HepG2 (cell line): Measurements from ENCODE around the gene EARS2. TPM values are rescaled to one million over a fixed set of nuclear protein-coding genes. Genes with fewer than 3 reads are reported as not detected.
A peak's percentile ranks its signal among the peaks of the same experiment; 100 is the strongest.

Source experiments
- ATAC-seq: fragments of 200-7000 bp; cut with Tn5 transposase; 3 replicates; pipeline ENCODE4 v1.9.1; 2020; ENCODE audit warnings: mild to moderate bottlenecking, moderate library complexity
- BruUV-seq: library from RNA; stranded (reverse); fragments of 400-500 nt; replicated peaks from 2 replicates; lab custom pipeline; 2021; lab: Mats Ljungman, UMichigan
- CTCF ChIA-PET: fragments of 300-600 bp; formaldehyde crosslinking; extraction: SDS; loops from one replicate; lab custom pipeline; 2021; ENCODE audit warnings: low total read pairs, inconsistent platforms, low intra/inter-chr PET ratio; lab: Yijun Ruan, JAX
- POLR2A ChIA-PET: fragments of 350-600 bp; sonication (Branson Sonifier 250); formaldehyde crosslinking; loops from one replicate; lab custom pipeline; 2020; ENCODE audit warnings: antibody characterized with exemption, inconsistent platforms; lab: Yijun Ruan, JAX
- DNase-seq: peaks from one replicate; pipeline ENCODE4 v3.0.0-alpha.2; 2015; ENCODE audit warnings: low spot score
- FAIRE-seq: peaks from 3 replicates; lab custom pipeline; 2011; peaks lifted over from hg19 to GRCh38; lab: Jason Lieb, UNC
- H2AFZ ChIP-seq: one replicate; pipeline ENCODE4 v1.6.1; 2011; ENCODE audit warnings: low read length, inconsistent platforms
- H3K27ac ChIP-seq: fragments of 300-600 bp; 3 replicates; pipeline ENCODE4 v1.8.0; 2011; ENCODE audit warnings: mixed run types, mild to moderate bottlenecking, mixed read lengths, low read length, inconsistent platforms; ENCODE audit not compliant: insufficient read depth; ENCODE audit errors: extremely low read length
- H3K27me3 ChIP-seq, 2 experiments: fragments of 200-600 bp in 1 of 2; 2 replicates in 1 of 2; 3 replicates in 1 of 2; pipeline versions ENCODE4 v1.6.0 to v1.8.0; 2011; ENCODE audit warnings: low read length in 2 of 2, mild to moderate bottlenecking in 2 of 2, moderate library complexity in 2 of 2, inconsistent platforms in 1 of 2; ENCODE audit not compliant: insufficient read depth in 2 of 2, control insufficient read depth in 1 of 2
- H3K36me3 ChIP-seq, 2 experiments: fragments of 200-600 bp in 1 of 2; replicated peaks in 1 of 2; 2 replicates in 1 of 2; 3 replicates in 1 of 2; pipeline versions ENCODE4 v1.5.1 to v1.8.0; 2011; ENCODE audit warnings: low read length in 2 of 2, inconsistent platforms in 1 of 2; ENCODE audit not compliant: insufficient read depth in 2 of 2, control insufficient read depth in 1 of 2
- H3K4me1 ChIP-seq: 2 replicates; pipeline ENCODE4 v1.5.1; 2012; ENCODE audit warnings: low read length, inconsistent platforms; ENCODE audit not compliant: insufficient read depth
- H3K4me2 ChIP-seq: 2 replicates; pipeline ENCODE4 v1.6.0; 2011; ENCODE audit warnings: low read depth, low read length, inconsistent platforms
- H3K4me3 ChIP-seq, 3 experiments: fragments of 200-600 bp in 1 of 3; sonication (generic), shearing (Covaris generic) in 1 of 3; replicated peaks in 1 of 3; 2 replicates each; pipeline ENCODE4 v1.5.1; 2011 to 2016; ENCODE audit warnings: low read length in 3 of 3, inconsistent platforms in 2 of 3, low read depth in 2 of 3, mild to moderate bottlenecking in 2 of 3, control low read depth in 1 of 3, mixed read lengths in 1 of 3; ENCODE audit not compliant: insufficient read depth in 1 of 3
- H3K79me2 ChIP-seq: one replicate; pipeline ENCODE4 v1.6.1; 2011; ENCODE audit warnings: low read length, inconsistent platforms; ENCODE audit not compliant: insufficient read depth
- H3K9ac ChIP-seq: 2 replicates; pipeline ENCODE4 v1.6.0; 2011; ENCODE audit warnings: mild to moderate bottlenecking, low read depth, low read length, inconsistent platforms; ENCODE audit not compliant: insufficient read depth
- H3K9me3 ChIP-seq: 2 replicates; pipeline ENCODE4 v1.5.1; 2012; ENCODE audit warnings: mild to moderate bottlenecking, low read length
- H4K20me1 ChIP-seq: 2 replicates; pipeline ENCODE4 v1.6.0; 2011; ENCODE audit warnings: inconsistent platforms, mild to moderate bottlenecking, low read length, moderate library complexity; ENCODE audit not compliant: insufficient read depth
- REL ChIP-seq: sonication (generic); formaldehyde crosslinking; conservative IDR thresholded peaks from 2 replicates; pipeline ENCODE4 v1.8.0; 2022; ENCODE audit warnings: mild to moderate bottlenecking, missing genetic modification reagents, moderate library complexity
- ZNF143 ChIP-seq: sonication (generic); formaldehyde crosslinking; IDR thresholded peaks from 2 replicates; pipeline ENCODE4 v1.4.0; 2020; ENCODE audit warnings: missing genetic modification reagents
- ZNF629 ChIP-seq: sonication (generic); formaldehyde crosslinking; conservative IDR thresholded peaks from 2 replicates; pipeline ENCODE4 v1.5.0; 2020; ENCODE audit warnings: missing genetic modification reagents
- WGBS: methylation state at CpG from one replicate; pipeline ENCODE4 v1.1.6; 2017; ENCODE audit warnings: low lambda C conversion rate; 5-methylcytosine and 5-hydroxymethylcytosine counted together
- in situ Hi-C: cut with HindIII; loops from 2 replicates; pipeline ENCODE4 v1.10.0; 2017; ENCODE audit warnings: low pct_unique_long_range_greater_than_20kb; ENCODE audit not compliant: extremely low pct_ligation_motif_present
- intact Hi-C: fragments of 100-400 bp; cut with micrococcal nuclease; formaldehyde crosslinking; loops from one replicate; pipeline ENCODE4 v1.10.0; 2022; ENCODE audit not compliant: unreplicated experiment
- polyA plus RNA-seq, 8 experiments: library from polyadenylated mRNA; depleted of rRNA in 3 of 8; stranded (reverse) in 7 of 8; unstranded in 1 of 8; fragments of >200 nt; fragmentation: Illumina TruSeq in 4 of 8; extraction: Trizol in 4 of 8; gene quantifications; 2 replicates each; pipeline versions ENCODE4 v1.2.1 to v1.2.3, GENCODE V29; 2011 to 2016; ENCODE audit warnings: low read depth in 4 of 8, missing spikeins in 1 of 8, mixed read lengths in 1 of 8; ENCODE audit not compliant: insufficient read depth in 1 of 8
- total RNA-seq, 5 experiments: library from RNA; depleted of rRNA; stranded (reverse); fragments of >200 nt; fragmentation: Illumina TruSeq; extraction: Trizol; gene quantifications; 2 replicates each; pipeline ENCODE4 v1.2.3, GENCODE V29; 2016; ENCODE audit warnings: low read depth in 1 of 5
- TF ChIP-seq, protein P1 (sequence below): sonication (generic); formaldehyde crosslinking; IDR thresholded peaks from 2 replicates; pipeline ENCODE4 v1.5.1; 2020; ENCODE audit warnings: mild to moderate bottlenecking, missing genetic modification reagents
- TF ChIP-seq, protein P2 (sequence below): sonication (generic); formaldehyde crosslinking; IDR thresholded peaks from 2 replicates; pipeline ENCODE4 v1.4.0; 2020; ENCODE audit warnings: missing genetic modification reagents

EARS2 gene
- total and polyA plus RNA-seq, 2 of the 13 experiments (the other 11 are each of a cell fraction or from before 2014, with no cell fraction given), result 49.4 to 80.4 TPM

- TF ChIP-seq ZNF143 (CRISPR knock-in tag) (no peak), ZNF629 (0 out of 2 replicates have a peak, but pooled peaks have one; percentile 34), REL (CRISPR knock-in tag) (no peak)
- TF ChIP-seq, protein P1, sequence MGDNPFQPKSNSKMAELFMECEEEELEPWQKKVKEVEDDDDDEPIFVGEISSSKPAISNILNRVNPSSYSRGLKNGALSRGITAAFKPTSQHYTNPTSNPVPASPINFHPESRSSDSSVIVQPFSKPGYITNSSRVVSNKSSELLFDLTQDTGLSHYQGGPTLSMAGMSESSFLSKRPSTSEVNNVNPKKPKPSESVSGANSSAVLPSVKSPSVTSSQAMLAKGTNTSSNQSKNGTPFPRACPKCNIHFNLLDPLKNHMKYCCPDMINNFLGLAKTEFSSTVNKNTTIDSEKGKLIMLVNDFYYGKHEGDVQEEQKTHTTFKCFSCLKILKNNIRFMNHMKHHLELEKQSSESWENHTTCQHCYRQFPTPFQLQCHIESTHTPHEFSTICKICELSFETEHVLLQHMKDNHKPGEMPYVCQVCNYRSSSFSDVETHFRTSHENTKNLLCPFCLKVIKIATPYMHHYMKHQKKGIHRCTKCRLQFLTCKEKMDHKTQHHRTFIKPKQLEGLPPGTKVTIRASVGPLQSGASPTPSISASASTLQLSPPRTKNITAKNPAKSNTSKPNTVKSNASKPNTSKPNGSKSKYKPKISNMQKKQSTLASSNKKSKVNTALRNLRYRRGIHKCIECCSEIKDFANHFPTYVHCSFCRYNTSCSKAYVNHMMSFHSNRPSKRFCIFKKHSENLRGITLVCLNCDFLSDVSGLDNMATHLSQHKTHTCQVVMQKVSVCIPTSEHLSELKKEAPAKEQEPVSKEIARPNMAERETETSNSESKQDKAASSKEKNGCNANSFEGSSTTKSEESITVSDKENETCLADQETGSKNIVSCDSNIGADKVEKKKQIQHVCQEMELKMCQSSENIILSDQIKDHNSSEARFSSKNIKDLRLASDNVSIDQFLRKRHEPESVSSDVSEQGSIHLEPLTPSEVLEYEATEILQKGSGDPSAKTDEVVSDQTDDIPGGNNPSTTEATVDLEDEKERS (CRISPR knock-in tag), result no peak
- TF ChIP-seq, protein P2, sequence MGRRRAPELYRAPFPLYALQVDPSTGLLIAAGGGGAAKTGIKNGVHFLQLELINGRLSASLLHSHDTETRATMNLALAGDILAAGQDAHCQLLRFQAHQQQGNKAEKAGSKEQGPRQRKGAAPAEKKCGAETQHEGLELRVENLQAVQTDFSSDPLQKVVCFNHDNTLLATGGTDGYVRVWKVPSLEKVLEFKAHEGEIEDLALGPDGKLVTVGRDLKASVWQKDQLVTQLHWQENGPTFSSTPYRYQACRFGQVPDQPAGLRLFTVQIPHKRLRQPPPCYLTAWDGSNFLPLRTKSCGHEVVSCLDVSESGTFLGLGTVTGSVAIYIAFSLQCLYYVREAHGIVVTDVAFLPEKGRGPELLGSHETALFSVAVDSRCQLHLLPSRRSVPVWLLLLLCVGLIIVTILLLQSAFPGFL (CRISPR knock-in tag), result no peak
- TF ChIP-seq, all 625 proteins: peak for 1
- WGBS, result 95% methylated on average over 1 of the region's 1 CpG
These were observed 24.7 kb downstream of the EARS2 start for GRCh38 chr16:23532448-23532847.

More at GRCh38 chr16:23532448-23532847, 24.7 kb downstream of the EARS2 start:
- ChIA-PET CTCF (no interaction called here), POLR2A (no interaction called here)
- ATAC-seq (no peak), FAIRE-seq (no peak), DNase-seq (no peak)
- no peak overlapping the region for H2AFZ ChIP-seq
- peaks cover 59 to 88% of the 10 kb centered on the region in 2 experiments for H3K36me3 ChIP-seq
- no peak overlapping the region for H3K4me3 ChIP-seq
- H3K27ac ChIP-seq, result no peak overlapping the region
- no peak overlapping the region for H3K4me2 ChIP-seq
- in situ Hi-C loops, result no loop called here
- H3K27me3 ChIP-seq, result no peaks in the 10 kb centered on the region
- no TSS peak for BruUV-seq
- H3K9me3 ChIP-seq, result no peaks in the 10 kb centered on the region
- H3K4me1 ChIP-seq, result peaks cover 23% of the 10 kb centered on the region
- no peaks in the 10 kb centered on the region for H3K79me2 ChIP-seq
- intact Hi-C loops, result no loop called here
- H3K9ac ChIP-seq, result no peak overlapping the region
- H4K20me1 ChIP-seq, result no peaks in the 10 kb centered on the region
